ENCODE results near the gene UCP2.

UCP2 gene

GRCh38 chr11:74009675-74010305, 27.1 kb upstream of the UCP2 start:
- DNase-seq: no peak

GRCh38 chr11:74009230-74009547, 26.5 kb upstream of the UCP2 start:
- no peak for DNase-seq

- DNase-seq: no peak
Observed at GRCh38 chr11:74008373-74009229, 26.0 kb upstream of the UCP2 start, which contains the start of gene UCP3. TSS of gene UCP3 (minus strand) at chr11:74009085. CDS start at chr11:74007042, 2,043 bp downstream.

GRCh38 chr11:74007691-74008372, 25.2 kb upstream of the UCP2 start:
- DNase-seq: no peak

- peak; percentile 40 for DNase-seq
Observed at GRCh38 chr11:74006743-74007304, 24.2 kb upstream of the UCP2 start.

GRCh38 chr11:74005721-74006517, 23.3 kb upstream of the UCP2 start:
- peak; percentile 45 for DNase-seq

GRCh38 chr11:74004759-74005615, 22.3 kb upstream of the UCP2 start:
- DNase-seq: peak; percentile 53

GRCh38 chr11:74004046-74004695, 21.5 kb upstream of the UCP2 start:
- DNase-seq: no peak

GRCh38 chr11:74002832-74003231, 20.2 kb upstream of the UCP2 start:
- no peak for DNase-seq

GRCh38 chr11:74001822-74002286, 19.2 kb upstream of the UCP2 start:
- DNase-seq: no peak

GRCh38 chr11:74000307-74001133, 17.9 kb upstream of the UCP2 start:
- peak; percentile 33 for DNase-seq

GRCh38 chr11:73999581-74000306, 17.1 kb upstream of the UCP2 start:
- no peak for DNase-seq

- no peak for DNase-seq
Observed at GRCh38 chr11:73998846-73999575, 16.4 kb upstream of the UCP2 start.

- no peak for DNase-seq
Observed at GRCh38 chr11:73997120-73997770, 14.6 kb upstream of the UCP2 start.

GRCh38 chr11:73996161-73996747, 13.6 kb upstream of the UCP2 start:
- DNase-seq: no peak

- DNase-seq: no peak
Observed at GRCh38 chr11:73995731-73996130, 13.1 kb upstream of the UCP2 start.

- no peak for DNase-seq
Observed at GRCh38 chr11:73995247-73995646, 12.6 kb upstream of the UCP2 start.

Data from islet precursor cell (in vitro differentiated cells).